Type B pancreatic cell (in vitro differentiated cells): Measurements from ENCODE around the gene OR2L3. TPM values are rescaled to one million over a fixed set of nuclear protein-coding genes. Genes with fewer than 3 reads are reported as not detected.

ENCODE experiments used
- DNase-seq: peaks from one replicate; pipeline ENCODE4 v3.0.0; 2021; ENCODE audit warnings: mixed read lengths; ENCODE audit not compliant: unreplicated experiment; ENCODE audit errors: extremely low spot score
- H3K27ac Mint-ChIP-seq: 2 replicates; pipeline ENCODE4 v1.8.0; 2021; ENCODE audit warnings: mild to moderate bottlenecking, mixed read lengths
- H3K27me3 Mint-ChIP-seq: 2 replicates; pipeline ENCODE4 v1.8.0; 2021; ENCODE audit warnings: mixed read lengths
- H3K36me3 Mint-ChIP-seq: 2 replicates; pipeline ENCODE4 v1.8.0; 2021; ENCODE audit warnings: mixed read lengths
- H3K4me1 Mint-ChIP-seq: one replicate; pipeline ENCODE4 v1.8.0; 2021; ENCODE audit warnings: mixed read lengths; ENCODE audit not compliant: unreplicated experiment
- H3K4me3 Mint-ChIP-seq: 2 replicates; pipeline ENCODE4 v1.8.0; 2021; ENCODE audit warnings: mild to moderate bottlenecking, mixed read lengths
- H3K9me3 Mint-ChIP-seq: 2 replicates; pipeline ENCODE4 v1.8.0; 2021; ENCODE audit warnings: mixed read lengths
- CTCF ChIP-seq: fragments of 200-600 bp; sonication (generic); conservative IDR thresholded peaks from 2 replicates; pipeline ENCODE4 v1.5.0; 2021; ENCODE audit warnings: antibody characterized with exemption, mild to moderate bottlenecking
- long read RNA-seq: library from polyadenylated mRNA; unstranded; transcript quantifications from one replicate; pipeline ENCODE4 v2.0.0, GENCODE V29; 2020
- total RNA-seq: library from RNA; stranded (reverse); gene quantifications from 2 replicates; pipeline ENCODE4 v1.2.1, GENCODE V29; 2021; ENCODE audit warnings: low replicate concordance

Gene OR2L3
- total RNA-seq: not detected in 2 replicates
- long read RNA-seq: 0 reads

- Mint-ChIP-seq H3K36me3 (no peaks in the 10 kb centered on the region), H3K27me3 (no peaks in the 10 kb centered on the region), H3K4me3 (no peak within 1 kb of the TSS), H3K27ac (no peak within 1 kb of the TSS), H3K4me1 (no peaks in the 10 kb centered on the region), H3K9me3 (peaks cover 19% of the 10 kb centered on the region)
- DNase-seq: no peak
- no peak for TF ChIP-seq CTCF
Observed at GRCh38 chr1:248046536-248046935, at the start of gene OR2L3. TSS of gene OR2L3 (plus strand) at chr1:248046836. CDS start at chr1:248060682, 13,846 bp downstream.

GRCh38 chr1:247998811-247999210 is 47.8 kb upstream of the OR2L3 start:
- Mint-ChIP-seq H3K27ac (no peak overlapping the region), H3K27me3 (no peaks in the 10 kb centered on the region), H3K9me3 (peaks cover 11% of the 10 kb centered on the region), H3K36me3 (no peaks in the 10 kb centered on the region), H3K4me1 (no peaks in the 10 kb centered on the region), H3K4me3 (no peak overlapping the region)
- TF ChIP-seq CTCF: no peak
- no peak for DNase-seq

GRCh38 chr1:248000169-248000568 is 46.5 kb upstream of the OR2L3 start:
- Mint-ChIP-seq H3K9me3 (peaks cover 9% of the 10 kb centered on the region), H3K4me3 (no peak overlapping the region)

GRCh38 chr1:248007778-248008177 is 38.9 kb upstream of the OR2L3 start:
- H3K36me3 Mint-ChIP-seq: no peaks in the 10 kb centered on the region
- TF ChIP-seq CTCF: no peak
- H3K9me3 Mint-ChIP-seq: peaks cover 9% of the 10 kb centered on the region
- H3K27ac Mint-ChIP-seq: no peak overlapping the region
- no peaks in the 10 kb centered on the region for H3K27me3 Mint-ChIP-seq
- no peaks in the 10 kb centered on the region for H3K4me1 Mint-ChIP-seq
- DNase-seq: no peak
- H3K4me3 Mint-ChIP-seq: no peak overlapping the region

More at GRCh38 chr1:248000169-248000568, 46.5 kb upstream of the OR2L3 start:
- Mint-ChIP-seq H3K36me3 (no peaks in the 10 kb centered on the region), H3K27ac (no peak overlapping the region), H3K27me3 (no peaks in the 10 kb centered on the region), H3K4me1 (no peaks in the 10 kb centered on the region)
- no peak for TF ChIP-seq CTCF
- DNase-seq: no peak

- TF ChIP-seq CTCF: no peak
- H3K9me3 Mint-ChIP-seq: peaks cover 6% of the 10 kb centered on the region
- H3K4me1 Mint-ChIP-seq: no peaks in the 10 kb centered on the region
- DNase-seq: no peak
- H3K27me3 Mint-ChIP-seq: no peaks in the 10 kb centered on the region
- no peak overlapping the region for H3K27ac Mint-ChIP-seq
- H3K4me3 Mint-ChIP-seq: no peak overlapping the region
- H3K36me3 Mint-ChIP-seq: no peaks in the 10 kb centered on the region
Observed at GRCh38 chr1:248009681-248010080, 37.0 kb upstream of the OR2L3 start.

- DNase-seq: no peak
- no peaks in the 10 kb centered on the region for H3K4me1 Mint-ChIP-seq
- no peak within 1 kb of the TSS for H3K27ac Mint-ChIP-seq
- no peak for TF ChIP-seq CTCF
- H3K36me3 Mint-ChIP-seq: no peaks in the 10 kb centered on the region
- peaks cover 6% of the 10 kb centered on the region for H3K9me3 Mint-ChIP-seq
- H3K27me3 Mint-ChIP-seq: no peaks in the 10 kb centered on the region
- H3K4me3 Mint-ChIP-seq: no peak within 1 kb of the TSS
Observed at GRCh38 chr1:248013229-248013710, 33.4 kb upstream of the OR2L3 start, which contains the start of gene OR2L5. TSS of gene OR2L5 (plus strand) at chr1:248013660. CDS start at chr1:248021948, 8,288 bp downstream.
